ENCODE measurements around the gene TBL3. TPM values are rescaled to one million over a fixed set of nuclear protein-coding genes. Genes with fewer than 3 reads are reported as not detected.

The TBL3 gene
- total RNA-seq, 4 donors from 2014 or later, result 34.4 to 91.8 (median 53.7) TPM

- H3K27ac ChIP-seq, result peak overlapping the region; percentile 91 to 94 (median 93)
- no peaks in the 10 kb centered on the region for H3K27me3 ChIP-seq
- TF ChIP-seq POLR2A (IDR thresholded peaks at IDR 0.05) (no peak), CTCF (IDR thresholded peaks at IDR 0.05) (peak in 1 of 6 experiments; percentile 10)
- peaks cover 19 to 29% of the 10 kb centered on the region in 2 donors for H3K4me1 ChIP-seq
- peak in 1 of 2 donors; percentile 31 for DNase-seq
- peaks cover 6 to 15% of the 10 kb centered on the region in 2 donors for H3K36me3 ChIP-seq
- 26 to 37% methylated on average over 21 to 25 of the region's 44 CpGs for WGBS, 2 donors
- intact Hi-C loops (cut with DNase I), result no loop called here
- H3K9me3 ChIP-seq, result no peaks in the 10 kb centered on the region
- peak overlapping the region; percentile 69 to 80 (median 78) for H3K4me3 ChIP-seq (replicated peaks in 1 of 3)
Observed at GRCh38 chr16:1963806-1964505, 7.9 kb upstream of the TBL3 start.

GRCh38 chr16:1964506-1965395 is 7.1 kb upstream of the TBL3 start, which contains the start of gene RPS2:
TSS of gene RPS2 (minus strand) at chr16:1964826. CDS start at chr16:1964625, 201 bp downstream.
- Histone ChIP-seq H3K9me3 (no peaks in the 10 kb centered on the region), H3K4me3 (replicated peaks in 1 of 3) (peak within 1 kb of the TSS; percentile 78 to 84 (median 80)), H3K4me1 (peaks cover 19 to 28% of the 10 kb centered on the region in 2 donors), H3K27me3 (no peaks in the 10 kb centered on the region), H3K36me3 (peaks cover 6 to 15% of the 10 kb centered on the region in 2 donors), H3K27ac (peak within 1 kb of the TSS; percentile 91 to 94 (median 93))
- TF ChIP-seq POLR2A (IDR thresholded peaks at IDR 0.05) (peak; percentile 6 to 88), CTCF (IDR thresholded peaks at IDR 0.05) (no peak)
- intact Hi-C loops (cut with DNase I), result no loop called here
- DNase-seq, result peak; percentile 98 to 100
- WGBS, 2 donors, result 0 to 2% methylated on average over 21 to 28 of the region's 97 CpGs

GRCh38 chr16:1965396-1966001 is 6.4 kb upstream of the TBL3 start:
- WGBS, 2 donors, result 20 to 32% methylated on average over 16 to 21 of the region's 24 CpGs
- DNase-seq, result no peak
- Histone ChIP-seq H3K36me3 (peaks cover 6 to 15% of the 10 kb centered on the region in 2 donors), H3K4me1 (peaks cover 16 to 24% of the 10 kb centered on the region in 2 donors), H3K27me3 (no peaks in the 10 kb centered on the region), H3K9me3 (no peaks in the 10 kb centered on the region), H3K4me3 (replicated peaks in 1 of 3) (peak overlapping the region; percentile 50 to 84 (median 80)), H3K27ac (peak overlapping the region; percentile 91 to 94 (median 93))
- TF ChIP-seq CTCF (IDR thresholded peaks at IDR 0.05), result no peak
- no peak for TF ChIP-seq POLR2A (IDR thresholded peaks at IDR 0.05)
- intact Hi-C loops (cut with DNase I), result no loop called here

GRCh38 chr16:1966460-1966859 is 5.4 kb upstream of the TBL3 start, which contains the start of gene RNF151:
TSS of gene RNF151 (plus strand) at chr16:1966856. CDS start at chr16:1966882, 26 bp downstream.
- Histone ChIP-seq H3K27me3 (no peaks in the 10 kb centered on the region), H3K27ac (peak within 1 kb of the TSS in 1 of 3 donors; percentile 93), H3K4me1 (peaks cover 23 to 29% of the 10 kb centered on the region in 2 donors), H3K4me3 (replicated peaks in 1 of 3) (peak within 1 kb of the TSS in 2 of 3 donors; percentile 80 to 84), H3K9me3 (no peaks in the 10 kb centered on the region), H3K36me3 (peaks cover 4 to 15% of the 10 kb centered on the region in 2 donors)
- DNase-seq, result no peak
- TF ChIP-seq POLR2A (IDR thresholded peaks at IDR 0.05), result no peak
- TF ChIP-seq CTCF (IDR thresholded peaks at IDR 0.05), result no peak
- intact Hi-C loops (cut with DNase I), result no loop called here
- WGBS, 2 donors, result 86 to 96% methylated on average over 6 of the region's 6 CpGs
